HK-2 (cell line): ENCODE measurements around the gene CLTA.
A peak's percentile ranks its signal among the peaks of the same experiment; 100 is the strongest.

Experiments
- DNase-seq: peaks from one replicate; pipeline ENCODE4 v3.0.0-alpha.2; 2018; ENCODE audit not compliant: unreplicated experiment

Gene CLTA, protein sequence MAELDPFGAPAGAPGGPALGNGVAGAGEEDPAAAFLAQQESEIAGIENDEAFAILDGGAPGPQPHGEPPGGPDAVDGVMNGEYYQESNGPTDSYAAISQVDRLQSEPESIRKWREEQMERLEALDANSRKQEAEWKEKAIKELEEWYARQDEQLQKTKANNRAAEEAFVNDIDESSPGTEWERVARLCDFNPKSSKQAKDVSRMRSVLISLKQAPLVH

DNA sequence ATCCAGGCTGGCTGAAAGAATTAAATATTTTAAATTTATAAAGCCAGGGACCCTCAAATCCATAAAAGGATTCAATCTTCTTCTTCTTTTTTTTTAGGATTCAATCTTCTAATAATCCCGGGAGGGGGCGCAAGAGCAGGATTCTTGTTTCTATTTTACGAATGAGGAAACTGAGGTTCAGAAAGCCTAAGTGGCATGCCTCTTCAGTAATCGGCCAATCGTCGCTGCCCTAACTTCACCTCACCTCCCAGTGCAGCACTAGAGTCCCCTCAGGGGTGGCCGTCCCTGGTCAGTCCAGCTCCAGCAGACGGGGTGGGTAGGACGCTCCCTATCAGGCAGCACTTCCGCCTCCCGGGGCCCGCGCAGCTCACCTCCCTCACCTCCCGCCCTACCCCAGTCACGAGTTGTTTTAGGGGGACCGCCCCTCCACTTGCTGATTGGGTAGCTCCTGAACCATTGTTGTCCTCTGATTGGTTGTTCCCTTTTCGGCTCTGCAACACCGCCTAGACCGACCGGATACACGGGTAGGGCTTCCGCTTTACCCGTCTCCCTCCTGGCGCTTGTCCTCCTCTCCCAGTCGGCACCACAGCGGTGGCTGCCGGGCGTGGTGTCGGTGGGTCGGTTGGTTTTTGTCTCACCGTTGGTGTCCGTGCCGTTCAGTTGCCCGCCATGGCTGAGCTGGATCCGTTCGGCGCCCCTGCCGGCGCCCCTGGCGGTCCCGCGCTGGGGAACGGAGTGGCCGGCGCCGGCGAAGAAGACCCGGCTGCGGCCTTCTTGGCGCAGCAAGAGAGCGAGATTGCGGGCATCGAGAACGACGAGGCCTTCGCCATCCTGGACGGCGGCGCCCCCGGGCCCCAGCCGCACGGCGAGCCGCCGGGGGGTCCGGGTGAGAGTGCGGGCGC, at the start of gene CLTA:
Gene CLTA, plus strand, starts transcription at position 534 of the 902 bp plus-strand sequence. Its CDS starts 136 bp downstream, at position 670.
- peak; percentile 93 for DNase-seq

DNA sequence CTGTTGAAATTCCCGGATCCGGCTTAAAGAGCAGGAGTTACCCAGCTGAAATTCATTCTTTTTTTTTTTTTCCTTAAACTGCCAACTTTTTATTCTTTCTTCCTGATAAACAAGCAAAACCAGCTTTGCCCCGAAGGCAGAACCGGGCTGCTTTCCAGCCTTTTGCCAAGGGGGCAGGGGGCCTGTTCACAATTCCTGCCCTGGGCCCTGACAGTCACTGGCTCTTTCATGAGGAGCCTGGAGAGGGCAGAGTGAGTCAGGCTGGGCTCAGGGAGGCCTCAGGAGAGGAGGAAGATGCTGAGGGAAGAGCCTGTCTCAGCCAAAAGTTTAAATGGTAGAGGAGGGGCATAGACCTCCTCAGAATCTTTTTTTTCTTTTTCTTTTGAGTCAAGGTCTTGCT, 49.4 kb upstream of the CLTA start:
- no peak for DNase-seq

DNA sequence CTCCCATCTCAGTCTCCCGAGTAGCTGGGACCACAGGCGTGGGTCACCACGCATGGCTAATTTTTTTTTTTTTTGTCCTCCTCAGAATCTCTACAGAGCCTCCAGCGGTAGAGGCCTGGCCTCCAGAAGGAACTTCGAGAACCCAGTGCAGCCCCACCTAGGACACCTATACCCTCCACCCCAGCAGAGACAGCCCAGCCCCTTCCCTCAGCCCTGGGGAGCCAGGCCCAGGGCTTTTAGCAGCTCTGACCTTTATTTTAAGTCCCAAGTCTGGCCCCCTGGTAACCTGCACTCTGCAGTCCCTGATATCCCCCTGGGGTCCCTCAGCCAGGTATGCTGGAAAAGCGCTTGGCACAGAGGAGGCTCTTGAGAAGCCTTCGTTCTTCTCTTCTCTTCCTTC, 49.0 kb upstream of the CLTA start:
- no peak for DNase-seq

DNA sequence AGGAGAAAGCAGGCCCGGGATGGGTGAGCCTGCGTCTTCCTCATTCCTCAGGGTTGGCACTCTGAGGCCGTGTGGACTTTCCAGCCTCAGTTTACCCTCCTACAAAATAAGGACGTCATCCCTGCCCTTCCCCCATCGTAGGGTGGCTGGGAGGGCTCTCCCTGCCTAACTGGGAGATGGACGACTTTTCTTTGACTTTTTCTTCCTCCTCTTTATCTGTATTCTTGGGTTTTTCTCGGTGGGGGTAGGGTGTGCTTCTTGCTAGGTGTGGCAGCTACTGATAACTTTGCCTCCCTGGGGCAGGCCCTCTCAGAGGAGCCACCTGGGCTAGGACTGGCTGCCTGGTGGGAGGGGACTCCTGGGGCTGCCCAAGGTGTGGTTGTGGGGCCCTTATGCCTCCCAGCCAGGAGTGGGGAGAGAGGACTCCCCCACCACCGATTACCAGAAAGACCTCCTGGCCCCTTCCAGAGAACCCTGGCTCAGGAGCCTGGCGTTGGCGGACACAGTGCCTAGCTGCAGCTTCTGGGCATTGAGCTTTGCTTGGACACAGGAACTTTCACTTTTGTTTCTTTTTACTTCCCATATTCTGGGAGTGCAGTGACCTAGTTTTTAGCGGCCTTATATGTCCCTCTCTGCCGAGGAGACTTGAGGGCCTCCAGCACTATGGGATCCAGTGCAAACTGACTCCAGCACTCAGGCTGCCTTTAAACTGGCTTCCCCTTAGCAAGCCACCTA, 48.0 kb upstream of the CLTA start:
- no peak for DNase-seq

DNA sequence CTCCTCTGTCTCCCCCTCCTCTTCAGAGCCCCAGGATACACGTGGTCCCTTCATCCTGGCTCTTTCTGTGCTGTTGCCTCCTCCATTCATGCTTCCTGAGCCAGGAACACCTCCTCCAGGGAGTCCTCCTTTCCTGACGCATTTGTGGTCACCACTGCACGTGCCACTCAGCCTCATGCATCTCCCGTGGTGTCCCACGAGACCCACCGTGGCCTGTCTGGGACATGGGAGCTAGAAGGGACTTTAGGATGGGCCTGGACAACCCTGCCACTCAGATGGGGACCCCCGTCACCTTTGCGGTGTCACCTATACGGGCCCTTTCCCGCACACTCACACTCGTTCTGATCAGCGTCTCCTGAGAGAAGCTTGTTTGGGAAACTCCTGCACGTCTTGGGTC, 47.5 kb upstream of the CLTA start:
- DNase-seq: no peak

DNA sequence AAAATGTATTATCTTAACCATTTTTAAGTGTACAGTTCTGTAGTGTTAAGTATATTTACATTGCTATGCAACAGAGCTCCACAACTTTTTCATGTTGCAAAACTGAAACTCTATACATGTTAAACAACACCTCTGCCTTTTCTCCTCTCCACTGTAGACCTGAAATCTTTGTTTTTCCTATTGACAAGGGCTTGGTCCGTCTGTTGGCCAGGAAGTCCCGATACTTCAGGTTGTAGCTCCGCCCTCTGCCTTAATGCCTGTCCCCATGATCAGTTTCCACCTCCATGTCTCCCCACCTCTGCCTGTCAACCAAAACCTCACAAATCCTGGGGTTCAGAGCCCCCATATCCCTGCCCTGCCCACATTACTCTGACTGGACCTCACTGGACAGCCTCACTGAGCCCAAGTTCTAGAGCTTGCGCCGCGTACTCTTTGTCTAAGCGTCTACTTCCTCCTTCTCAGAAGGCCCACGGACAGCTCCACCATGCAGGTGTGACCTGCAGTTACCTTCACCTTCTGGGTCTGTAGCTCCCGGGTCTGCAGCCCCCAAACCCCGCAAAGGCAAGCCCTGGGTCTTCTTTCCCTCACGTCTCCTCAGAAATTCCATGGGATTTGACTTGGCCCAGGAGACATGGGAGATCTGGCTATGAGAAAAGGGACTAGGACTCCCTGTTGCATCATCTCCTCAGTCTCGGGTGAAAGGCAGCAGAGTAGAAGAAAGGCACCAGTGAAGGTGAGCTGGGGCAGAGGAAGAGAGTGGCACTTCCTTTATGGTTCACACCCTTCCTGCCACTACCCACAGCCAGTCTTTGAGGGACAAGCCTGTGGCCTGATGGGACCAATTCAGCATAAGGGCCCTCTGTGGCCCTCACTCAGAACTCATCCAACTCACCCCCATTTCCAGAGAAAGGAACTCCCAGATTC, 46.1 kb upstream of the CLTA start:
- DNase-seq: no peak

DNA sequence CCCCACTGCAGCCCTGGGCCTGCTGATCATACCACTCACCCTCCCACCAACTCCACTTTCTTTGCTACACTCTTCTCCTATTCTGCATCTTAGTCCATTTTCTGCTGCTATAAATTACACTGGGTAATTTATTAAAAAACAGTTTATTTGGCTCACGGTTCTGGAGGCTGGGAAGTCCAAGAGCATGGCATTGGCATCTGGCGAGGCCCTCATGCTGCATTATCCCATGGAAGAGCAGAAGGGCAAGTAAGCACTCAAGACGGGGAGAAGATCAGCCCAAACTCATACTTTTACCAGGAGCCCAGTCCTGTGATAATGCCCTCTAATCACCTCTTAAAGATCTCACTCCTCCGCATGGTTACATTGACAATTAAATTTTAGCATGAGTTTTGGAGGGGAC, 44.8 kb upstream of the CLTA start:
- no peak for DNase-seq

DNA sequence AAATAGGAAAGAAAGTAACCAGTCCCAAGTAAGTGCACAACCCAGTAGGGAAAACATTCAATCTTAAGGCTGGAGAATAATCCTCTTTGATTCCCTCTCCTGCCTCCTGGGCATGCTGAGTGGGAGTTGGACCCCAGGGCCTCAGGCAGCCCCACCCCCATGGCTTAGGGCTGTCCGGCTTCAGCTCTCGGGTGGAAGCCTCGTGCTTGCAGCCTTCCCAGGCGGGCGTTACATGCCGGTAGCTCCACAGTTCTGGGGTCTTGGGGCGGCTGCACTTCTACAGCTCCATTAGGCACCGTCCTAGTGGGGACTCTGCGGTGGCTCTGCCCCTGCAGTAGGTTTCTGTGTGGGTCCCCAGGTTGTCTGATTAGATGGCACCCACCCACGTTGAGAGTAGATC, 44.1 kb upstream of the CLTA start:
- no peak for DNase-seq

DNA sequence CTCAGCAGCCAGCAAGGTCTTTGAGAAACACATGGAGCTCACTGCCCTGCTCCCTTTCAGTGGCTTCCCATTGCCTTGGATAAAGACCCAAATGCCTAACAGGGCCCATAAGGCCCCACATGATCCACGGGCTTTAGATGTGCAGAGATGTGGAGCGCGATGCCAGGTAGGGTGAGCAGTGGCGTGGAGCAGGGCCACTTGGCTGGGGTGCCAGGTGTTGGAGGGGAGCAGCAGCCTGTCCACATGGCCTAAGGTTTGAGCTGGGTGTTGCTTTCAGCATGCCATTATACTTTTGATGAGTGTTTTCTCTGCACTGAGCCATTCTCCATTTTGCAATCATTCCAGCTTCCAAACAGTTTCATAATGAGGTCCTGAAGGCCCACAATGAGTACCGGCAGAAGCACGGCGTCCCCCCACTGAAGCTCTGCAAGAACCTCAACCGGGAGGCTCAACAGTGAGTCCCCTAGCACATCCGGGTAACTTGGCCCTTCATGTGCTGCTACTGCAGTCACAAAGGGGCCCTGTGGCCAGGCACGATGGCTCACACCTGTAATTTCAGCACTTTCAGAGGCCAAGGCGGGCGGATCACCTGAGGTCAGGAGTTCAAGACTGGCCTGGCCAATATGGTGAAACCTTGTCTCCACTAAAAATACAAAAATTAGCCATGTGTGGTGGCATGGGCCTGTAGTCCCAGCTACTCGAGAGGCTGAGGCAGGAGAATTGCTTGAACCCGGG, 43.1 kb upstream of the CLTA start:
- no peak for DNase-seq

DNA sequence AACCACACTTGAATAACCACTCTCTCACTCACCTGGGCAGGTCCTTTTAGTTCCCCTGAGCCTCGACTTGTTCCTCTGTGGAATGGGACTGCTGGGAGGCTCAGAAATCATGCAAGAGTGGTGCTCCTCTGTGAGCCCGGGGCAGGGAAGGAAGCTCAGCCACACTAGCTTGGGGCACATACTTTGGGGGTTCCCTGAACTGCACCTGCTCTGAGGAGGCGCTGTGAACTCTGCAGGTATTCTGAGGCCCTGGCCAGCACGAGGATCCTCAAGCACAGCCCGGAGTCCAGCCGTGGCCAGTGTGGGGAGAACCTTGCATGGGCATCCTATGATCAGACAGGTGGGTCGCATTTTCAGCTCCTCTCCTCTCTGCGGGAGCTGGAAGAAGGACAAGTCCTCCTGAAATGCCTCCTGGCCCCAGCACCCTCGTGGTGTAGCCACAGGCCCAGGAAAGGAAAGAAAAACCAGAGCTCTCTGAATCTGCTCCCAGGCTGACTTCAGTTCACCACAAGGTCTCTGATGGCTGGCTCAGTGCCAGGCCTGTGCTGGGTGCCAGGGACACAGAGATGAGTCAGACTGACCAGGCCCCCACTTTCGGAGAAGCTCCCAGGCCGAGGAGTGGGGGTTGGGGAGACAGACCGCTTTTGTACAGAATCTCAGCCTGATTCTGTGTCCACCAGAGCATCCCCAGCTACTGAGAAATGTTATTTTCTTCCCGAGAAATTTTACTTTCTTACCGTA, 42.2 kb upstream of the CLTA start:
- peak; percentile 90 for DNase-seq

DNA sequence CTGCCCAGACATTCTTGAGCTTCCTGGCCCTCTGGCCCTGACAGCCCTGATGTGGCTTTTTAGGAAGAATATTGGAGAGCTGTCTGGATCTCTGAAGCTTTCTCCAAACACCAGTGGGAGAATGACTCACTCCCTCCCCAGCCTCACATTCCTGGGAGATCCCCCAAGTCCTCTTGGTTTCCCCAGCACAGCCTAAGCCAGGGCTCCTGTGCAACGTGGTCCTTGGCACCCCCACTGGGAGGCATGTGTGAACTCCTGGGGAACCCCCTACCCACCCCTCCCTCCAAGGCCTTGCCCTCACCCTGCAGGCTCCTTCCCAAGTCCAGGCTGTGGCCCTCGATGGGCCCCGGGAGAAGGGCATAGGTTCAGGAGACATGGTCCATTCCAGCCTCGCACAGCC, 41.5 kb upstream of the CLTA start:
- peak; percentile 44 for DNase-seq

DNA sequence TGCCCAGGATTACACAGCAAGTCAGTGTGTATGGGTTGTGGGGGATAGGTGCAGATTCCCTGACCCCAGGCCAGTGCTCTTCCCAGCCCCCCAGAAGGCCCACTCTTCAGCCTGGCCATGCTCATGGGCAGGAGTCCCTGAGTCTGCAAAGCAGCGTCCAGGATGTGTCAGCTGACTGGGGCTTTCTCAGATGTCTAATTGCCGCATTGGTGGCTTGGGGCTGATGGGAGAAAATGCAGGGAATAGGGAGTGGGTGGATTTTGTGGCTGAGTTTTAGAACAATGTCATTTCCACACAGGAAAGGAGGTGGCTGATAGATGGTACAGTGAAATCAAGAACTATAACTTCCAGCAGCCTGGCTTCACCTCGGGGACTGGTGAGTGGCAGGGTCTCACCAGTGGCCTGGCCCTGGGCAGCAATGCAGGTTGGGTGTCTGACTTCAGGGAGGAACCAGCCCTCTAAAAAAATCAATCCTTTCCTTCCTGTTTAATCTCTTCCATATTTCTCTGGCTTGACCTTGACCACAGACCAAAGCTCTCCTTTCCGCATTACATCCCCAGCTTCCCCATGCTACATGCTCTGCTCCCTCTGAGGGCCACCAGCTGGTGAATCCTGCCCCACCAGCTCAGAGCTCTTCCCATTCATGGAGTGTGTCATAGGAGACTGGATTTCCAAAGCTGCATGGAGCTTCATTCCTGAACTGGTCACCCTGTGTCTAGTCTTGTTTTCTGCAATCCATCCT, 40.0 kb upstream of the CLTA start:
- no peak for DNase-seq

DNA sequence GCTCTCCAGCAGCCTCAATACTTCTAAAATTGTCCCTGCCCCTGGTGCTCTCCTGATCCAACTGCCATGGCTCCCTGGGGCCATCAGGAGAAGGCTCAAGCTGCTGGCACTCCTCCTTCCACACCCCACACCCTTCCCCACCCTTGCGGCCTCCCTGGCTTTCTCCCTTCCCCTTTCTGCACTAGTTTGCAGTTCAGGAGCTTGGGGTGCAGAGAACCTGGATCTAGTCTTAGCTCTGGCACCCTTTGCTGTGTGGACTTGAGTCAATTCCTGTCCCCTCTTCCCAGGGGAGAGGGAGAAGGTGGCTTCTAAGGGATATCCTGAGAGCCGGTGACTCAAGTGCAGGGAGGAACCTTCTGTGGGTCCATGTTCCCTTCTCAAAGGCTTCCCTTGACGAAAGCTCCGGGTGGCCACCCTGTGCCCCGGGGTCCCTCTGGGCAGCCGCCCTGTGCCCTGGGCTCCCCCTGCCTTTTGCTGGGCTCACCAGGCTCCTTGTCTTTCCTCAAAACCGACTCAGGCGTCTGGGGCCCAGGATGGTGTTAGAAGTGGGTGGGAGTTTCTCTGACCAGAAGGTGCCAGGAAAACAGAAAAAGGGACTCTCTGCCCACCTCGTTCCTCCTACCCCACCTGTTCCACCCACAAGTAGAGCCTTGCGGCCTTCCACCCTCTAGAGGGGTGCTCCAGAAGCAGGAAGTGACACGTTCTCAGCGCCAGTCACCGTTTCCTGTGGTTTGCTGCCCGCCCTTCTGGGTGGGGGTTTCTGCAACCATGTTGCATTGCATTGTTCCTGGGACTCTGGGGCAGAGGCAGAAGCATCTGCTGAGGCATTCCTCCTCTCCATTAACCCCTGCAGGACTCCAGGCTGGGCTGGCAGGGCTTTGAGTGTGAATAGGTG, 39.2 kb upstream of the CLTA start:
- DNase-seq: peak; percentile 32

DNA sequence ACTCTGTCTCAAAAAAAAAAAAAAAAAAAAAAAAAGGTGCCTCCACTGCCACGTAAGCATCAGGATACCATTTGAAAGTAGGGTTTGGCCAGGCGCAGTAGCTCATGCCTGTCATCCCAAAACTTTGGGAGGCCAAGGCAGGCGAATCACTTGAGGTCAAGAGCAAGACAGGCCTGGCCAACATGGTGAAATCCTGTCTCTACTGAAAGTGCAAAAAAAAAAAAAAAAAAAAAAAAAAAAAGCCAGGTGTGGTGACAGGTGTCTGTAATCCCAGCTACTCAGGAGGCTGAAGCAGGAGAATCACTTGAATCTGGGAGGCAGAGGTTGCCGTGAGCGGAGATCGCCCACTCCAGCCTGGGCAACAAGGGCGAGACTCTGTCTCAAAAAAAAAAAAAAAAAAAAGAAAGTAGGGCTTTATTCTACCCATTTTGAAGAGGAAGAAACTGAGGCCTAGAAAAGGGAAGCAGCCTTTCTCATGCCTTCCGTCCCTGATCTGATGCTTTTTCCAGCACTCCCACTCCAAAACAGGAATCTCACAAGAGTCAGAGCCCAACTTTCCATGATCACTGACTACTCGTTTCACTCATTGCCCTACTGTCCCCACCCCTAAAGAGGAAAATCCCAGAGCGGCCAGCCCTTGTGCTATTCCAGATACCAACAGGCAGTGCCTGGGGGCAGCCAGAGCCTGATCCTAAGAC, 37.8 kb upstream of the CLTA start:
- DNase-seq: no peak

DNA sequence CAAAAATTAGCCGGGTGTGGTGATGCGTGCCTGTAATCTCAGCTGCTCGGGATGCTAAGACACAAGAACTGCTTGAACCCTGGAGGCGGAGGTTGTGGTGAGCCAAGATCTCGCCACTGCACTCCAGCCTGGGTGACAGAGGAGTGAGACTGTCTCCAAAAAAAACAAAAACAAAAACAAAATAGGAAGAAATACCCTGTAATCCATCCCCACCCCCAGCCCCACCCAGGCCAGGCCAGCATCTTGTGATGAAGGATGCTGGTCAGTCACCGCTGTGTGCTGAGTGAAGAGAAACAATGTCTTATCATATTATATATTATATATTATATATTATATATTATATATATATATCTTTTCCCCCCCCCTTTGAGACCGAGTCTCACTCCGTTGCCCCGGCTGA, 37.0 kb upstream of the CLTA start:
- DNase-seq: no peak

DNA sequence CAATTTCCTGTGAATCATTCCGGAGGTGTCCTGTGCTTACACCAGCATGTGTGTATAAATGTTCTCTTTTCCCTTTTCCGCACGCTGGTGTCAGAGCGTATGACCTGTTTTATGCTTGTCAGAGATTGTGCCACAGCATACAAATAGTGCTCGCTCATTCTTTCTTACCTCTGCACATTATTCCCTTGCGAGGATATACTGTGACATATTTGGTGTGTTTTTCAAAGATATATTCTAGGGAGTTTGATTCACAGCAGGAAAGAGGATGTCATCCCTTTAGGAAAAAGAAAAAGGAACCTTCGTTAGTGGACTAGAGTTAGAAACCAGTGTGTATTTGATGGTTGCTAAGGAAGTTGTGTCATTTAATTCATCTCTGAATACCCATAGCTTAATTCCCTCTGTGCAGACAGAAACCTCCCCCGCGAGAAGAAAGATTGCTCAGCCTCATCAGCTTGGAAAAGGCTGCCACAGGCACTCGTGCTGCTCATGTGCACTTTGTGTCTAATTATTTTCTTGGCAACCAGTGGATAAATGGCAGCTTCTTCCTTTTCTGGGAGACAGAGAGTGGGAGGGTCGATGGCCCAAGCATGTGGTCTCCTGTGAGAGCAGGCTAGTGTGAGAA, 36.3 kb upstream of the CLTA start:
- no peak for DNase-seq

DNA sequence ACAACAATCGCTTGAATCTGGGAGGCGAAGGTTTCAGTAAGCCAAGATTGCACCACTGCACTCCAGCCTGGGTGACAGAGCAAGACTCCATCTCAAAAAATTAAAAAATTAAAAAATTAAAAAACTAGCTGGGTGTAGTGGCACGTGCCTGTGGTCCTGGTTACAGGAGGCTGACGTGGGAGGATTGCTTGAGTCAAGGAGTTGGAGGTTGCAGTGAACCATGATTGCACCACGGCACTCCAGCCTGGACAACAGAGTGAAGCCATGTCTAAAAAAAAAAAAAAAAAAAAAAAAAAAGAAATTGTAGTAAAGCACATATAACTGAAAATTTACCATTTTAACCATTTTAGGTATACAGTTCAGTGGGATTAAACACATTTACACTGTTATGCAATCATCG, 34.6 kb upstream of the CLTA start:
- DNase-seq: no peak
